Fibroblast of mammary gland (primary cell): Measurements from ENCODE around the gene DRD3.

Source experiments
- DNase-seq: peaks from one replicate; pipeline ENCODE4 v3.0.0-alpha.2; 2010; ENCODE audit warnings: low read depth
- H3K4me3 ChIP-seq: 2 replicates; pipeline ENCODE4 v1.5.1; 2011; ENCODE audit warnings: low read depth, mild to moderate bottlenecking, low read length, moderate library complexity; ENCODE audit not compliant: control insufficient read depth
- CTCF ChIP-seq: conservative IDR thresholded peaks from 2 replicates; pipeline ENCODE4 v1.5.1; 2011; ENCODE audit warnings: low read depth, low read length, inconsistent platforms; ENCODE audit not compliant: control insufficient read depth, insufficient read depth

Gene DRD3

GRCh38 chr3:114093016-114093380, 85.9 kb downstream of the DRD3 start:
- no peak for TF ChIP-seq CTCF
- H3K4me3 ChIP-seq, result no peak overlapping the region
- DNase-seq, result no peak

GRCh38 chr3:114092151-114093015, 86.5 kb downstream of the DRD3 start:
- peak; percentile 15 for DNase-seq
- TF ChIP-seq CTCF, result no peak
- H3K4me3 ChIP-seq, result no peak overlapping the region

GRCh38 chr3:114089675-114090074, 89.2 kb downstream of the DRD3 start:
- H3K4me3 ChIP-seq, result no peak overlapping the region
- TF ChIP-seq CTCF, result no peak
- DNase-seq, result no peak

GRCh38 chr3:114086356-114086755, 92.5 kb downstream of the DRD3 start:
- TF ChIP-seq CTCF, result no peak
- DNase-seq, result no peak
- H3K4me3 ChIP-seq, result no peak overlapping the region

GRCh38 chr3:114083112-114083511, 95.7 kb downstream of the DRD3 start:
- TF ChIP-seq CTCF, result no peak
- no peak overlapping the region for H3K4me3 ChIP-seq
- DNase-seq, result no peak

- no peak overlapping the region for H3K4me3 ChIP-seq
- no peak for DNase-seq
- no peak for TF ChIP-seq CTCF
Observed at GRCh38 chr3:114081037-114081436, 97.8 kb downstream of the DRD3 start.
